Activated CD4-positive, alpha-beta T cell treated with anti-CD3 and anti-CD28 coated beads, Interleukin-2, Interleukin-6, amounts not matched to agents 100 ng/mL and 50 ng/mL, durations not matched to agents 16 hours and 8 hours (primary cell): ENCODE data around the gene IQSEC1.

Experiments
- DNase-seq: peaks from one replicate; pipeline ENCODE4 v3.0.0-alpha.2; 2020

IQSEC1 gene

DNA sequence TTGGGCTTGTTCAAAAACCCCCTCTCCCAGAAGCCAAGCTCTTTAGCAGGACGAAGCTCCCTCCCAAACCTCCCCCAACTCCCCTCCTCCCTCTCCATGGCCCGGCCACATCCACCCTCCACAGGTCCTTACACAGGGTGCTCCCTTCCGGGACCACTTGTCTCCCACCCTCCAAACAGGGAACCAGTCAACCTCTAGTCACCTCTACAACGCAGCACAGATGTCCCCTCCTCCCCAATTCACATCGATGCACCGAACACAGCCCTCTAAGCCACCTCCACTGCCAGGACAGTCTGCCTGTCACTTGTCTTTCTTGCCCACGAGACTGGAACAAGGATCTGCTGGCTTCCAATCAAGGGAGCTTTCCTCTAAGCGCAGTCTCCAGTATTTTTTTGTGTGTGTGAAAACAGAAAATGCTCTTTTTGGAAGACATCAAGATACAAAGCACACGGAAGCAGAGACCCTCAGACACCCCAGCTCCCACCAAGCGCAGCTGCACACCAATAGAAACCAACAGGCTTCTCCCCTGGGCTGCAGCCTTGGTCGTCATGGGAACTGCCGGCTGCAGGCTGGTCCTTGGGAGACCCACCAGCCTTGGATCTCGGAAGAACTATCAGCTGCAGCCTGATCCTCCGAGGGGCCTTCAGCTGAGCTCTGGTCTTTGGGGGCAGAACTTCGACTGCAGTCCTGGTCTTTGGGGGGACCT lies 26.5 kb downstream of the IQSEC1 start:
- DNase-seq = no peak

GRCh38 chr3:13045904-13046568 lies 27.2 kb downstream of the IQSEC1 start:
- DNase-seq = peak; percentile 4

DNA sequence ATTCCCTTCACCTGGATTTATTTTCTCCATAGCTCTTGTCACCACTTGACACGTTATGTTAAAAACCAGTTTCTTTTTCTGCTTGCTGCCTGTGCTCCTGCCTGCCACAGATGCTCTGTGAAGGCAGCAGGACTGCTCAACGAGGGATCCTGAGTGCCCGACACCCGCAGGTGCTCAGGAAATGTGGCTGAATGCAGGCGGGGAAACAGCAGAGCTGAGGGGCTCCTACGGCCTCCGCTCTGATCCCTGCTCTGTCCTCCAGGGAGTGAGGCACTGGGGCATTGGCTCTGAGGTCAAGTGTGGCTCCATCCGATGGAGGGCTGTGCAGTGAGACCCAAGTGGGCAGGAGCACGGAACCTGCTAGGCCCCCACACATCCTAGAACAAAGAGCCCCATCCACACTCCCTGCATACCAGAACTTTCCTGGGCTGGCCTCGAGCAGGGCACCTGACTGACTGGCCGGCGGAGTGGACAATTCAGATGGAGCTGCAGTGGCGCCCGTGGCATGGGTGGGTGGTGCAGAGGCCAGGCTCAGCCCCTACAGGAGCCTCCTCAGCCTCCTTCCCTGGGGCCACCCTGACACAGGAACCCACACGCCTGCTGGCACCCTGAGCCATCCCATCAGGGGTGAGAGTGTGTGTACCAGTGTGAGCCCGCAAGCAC lies 27.9 kb downstream of the IQSEC1 start:
- no peak for DNase-seq

DNA sequence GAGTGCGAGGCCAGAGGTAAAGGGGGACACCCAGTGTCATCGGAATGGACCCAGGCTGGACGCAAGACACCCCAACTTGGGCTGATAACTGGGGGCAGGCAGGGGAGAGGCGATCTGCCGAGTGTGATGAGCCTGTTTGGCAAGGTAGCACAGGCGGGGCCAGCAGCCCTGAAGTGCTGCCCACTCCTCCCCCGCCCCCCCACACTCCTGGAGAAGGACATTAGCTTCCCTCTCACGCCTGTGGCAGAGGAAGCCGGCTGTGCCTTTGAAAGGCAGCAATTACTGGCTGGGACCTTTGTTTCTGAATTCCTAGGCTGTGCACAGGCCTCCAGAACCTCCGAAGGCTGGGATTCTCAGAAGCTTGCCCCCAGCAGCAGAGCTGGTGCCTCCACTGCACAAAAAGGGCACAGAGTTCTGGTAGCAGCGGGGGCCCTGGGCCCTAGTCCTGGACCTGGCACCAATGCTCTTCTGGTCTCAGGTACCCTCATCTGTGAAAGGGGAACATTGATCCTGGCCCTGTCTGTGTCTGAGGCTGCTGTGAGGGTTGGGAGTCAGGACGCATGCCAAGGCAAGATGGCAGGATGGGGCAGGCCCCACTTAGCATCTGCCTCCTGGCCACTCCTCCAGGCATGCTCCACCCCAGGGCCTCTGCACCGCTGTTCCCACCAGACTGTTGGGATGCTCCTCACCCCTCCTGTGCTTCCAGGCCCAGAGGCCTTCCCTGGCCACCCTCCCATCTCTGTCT lies 28.6 kb downstream of the IQSEC1 start:
- no peak for DNase-seq

GRCh38 chr3:13043656-13044055 lies 29.6 kb downstream of the IQSEC1 start:
- DNase-seq = no peak

GRCh38 chr3:13042715-13043271 lies 30.4 kb downstream of the IQSEC1 start:
- no peak for DNase-seq

DNA sequence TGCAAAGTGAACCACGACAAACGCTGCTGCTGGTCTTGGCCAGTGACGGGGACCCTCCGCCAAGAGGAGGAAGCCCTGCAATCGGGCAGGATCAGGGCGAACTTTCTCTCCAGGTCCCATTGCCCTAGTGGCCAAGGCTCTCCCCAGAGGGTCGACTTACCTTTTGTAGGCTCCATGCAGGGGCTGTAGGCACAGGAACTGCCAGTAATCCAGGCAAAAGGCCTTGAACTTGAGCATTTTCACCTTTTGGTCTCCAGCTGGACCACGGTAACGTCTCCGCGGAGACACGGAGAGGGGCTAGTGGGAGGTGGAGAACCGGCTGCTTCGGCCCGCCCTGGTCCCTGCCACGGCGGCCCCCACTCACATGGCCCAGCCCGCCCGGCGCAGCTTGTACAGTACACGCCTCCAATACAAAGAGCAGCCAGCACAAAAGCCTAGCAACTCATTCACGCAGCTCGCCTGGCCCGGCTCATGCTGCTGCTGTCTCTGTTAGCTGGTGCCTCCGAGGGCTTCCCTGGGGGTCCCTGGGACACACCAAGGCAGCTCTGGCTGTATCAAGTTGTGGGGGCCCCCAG lies 31.0 kb downstream of the IQSEC1 start:
- no peak for DNase-seq

GRCh38 chr3:13041113-13041776 lies 32.0 kb downstream of the IQSEC1 start:
- DNase-seq = no peak

DNA sequence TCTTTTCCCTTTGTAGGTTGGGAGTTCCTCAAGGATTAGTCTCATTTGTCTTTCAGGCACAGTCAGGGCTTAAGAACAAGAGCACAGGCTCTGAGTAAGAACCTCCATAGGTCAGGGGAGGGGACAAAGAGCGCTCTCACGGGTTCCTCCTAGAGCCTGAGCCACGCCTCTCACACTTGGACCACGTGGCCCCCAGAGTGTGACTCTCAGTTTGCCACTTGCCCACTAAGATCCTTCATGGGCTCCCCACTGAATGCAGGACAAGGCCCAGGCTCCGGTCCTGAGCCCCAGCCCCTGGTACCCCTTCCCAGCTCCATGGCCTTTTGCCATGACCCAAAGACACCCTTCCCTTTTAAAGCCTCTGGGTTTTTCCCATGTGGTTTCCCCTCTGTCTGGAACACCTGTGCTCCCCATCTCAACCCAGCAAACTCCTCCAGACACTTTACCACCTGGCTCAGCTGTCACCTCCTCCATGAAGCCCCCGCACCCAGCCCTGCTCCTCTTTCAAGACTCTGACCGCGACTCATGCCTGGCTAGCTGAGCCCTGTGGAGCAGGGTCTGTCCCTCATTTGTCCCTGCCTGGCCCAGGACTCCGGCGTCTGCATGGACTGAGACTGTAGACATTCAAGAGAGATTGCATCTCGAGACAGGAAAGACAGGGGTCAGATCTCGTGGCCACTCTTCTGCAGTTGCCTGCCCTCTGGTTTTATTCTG lies 32.7 kb downstream of the IQSEC1 start:
- DNase-seq = peak; percentile 29

DNA sequence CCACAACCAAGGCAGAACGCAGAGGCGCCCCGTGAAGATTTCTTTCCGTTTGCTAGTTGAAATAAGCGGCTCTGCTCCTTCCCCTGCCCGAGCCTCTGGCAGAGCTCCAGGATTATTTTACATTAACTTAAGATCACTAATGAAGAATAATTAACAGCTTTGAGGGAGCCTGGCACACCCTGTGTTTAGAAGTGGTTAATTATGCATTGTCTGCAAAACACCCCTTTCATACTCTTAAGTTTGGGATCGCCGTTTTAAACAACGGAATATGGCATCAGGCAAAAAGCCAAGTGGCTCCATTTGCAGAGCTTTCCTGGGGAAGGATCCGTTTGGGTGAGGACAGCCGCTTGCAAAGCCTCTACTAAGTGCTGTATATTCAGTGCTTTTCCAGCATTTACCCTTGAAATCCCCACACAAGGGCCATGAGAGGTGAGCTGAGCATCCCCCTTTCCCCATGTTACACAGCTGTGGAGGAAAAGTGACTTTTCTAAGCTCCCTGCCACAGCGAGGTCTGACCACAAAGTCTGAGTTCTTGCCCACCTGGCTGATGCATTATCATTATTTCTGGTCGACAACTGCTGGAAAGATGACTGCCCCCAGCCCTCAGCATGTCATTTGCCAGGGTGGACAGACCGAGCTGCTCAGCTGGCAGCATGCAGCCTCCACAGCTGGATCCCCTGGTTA lies 33.9 kb downstream of the IQSEC1 start:
- DNase-seq = no peak

GRCh38 chr3:13037458-13038117 lies 35.6 kb downstream of the IQSEC1 start:
- no peak for DNase-seq

GRCh38 chr3:13034861-13035260 lies 38.4 kb downstream of the IQSEC1 start:
- no peak for DNase-seq

DNA sequence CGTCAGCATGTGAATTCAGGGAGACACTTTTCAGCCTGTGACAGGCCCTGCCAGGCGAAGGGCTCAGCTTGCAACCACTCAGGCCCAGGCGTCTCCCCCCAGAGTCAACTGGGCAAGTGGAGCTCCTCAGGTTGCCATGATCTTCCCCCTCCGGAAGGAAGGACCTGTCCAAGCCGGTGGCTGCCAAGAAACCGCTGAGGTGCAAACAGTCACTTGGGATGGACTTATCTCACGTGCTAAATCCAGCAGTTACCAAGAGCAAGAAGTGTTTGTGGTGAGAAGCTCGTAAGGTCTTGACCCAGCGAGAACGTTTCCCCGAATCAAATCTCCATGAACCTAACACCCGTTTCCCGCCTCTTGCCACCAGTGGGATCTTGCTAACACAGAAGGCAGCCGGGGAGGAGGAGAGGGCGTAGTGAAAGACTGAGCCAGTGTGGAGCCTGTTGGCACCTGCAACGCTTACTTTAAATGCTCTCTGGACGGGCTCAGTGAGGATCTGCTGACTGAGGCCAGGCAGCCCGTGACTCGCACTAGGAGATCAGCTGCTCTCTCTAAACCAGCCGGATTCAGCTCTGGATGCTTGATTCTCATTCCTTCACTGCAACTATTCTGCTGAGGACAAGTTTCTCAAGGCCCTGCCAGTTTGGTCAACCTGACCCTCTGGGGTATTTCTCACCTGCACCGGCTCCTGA lies 39.0 kb downstream of the IQSEC1 start:
- no peak for DNase-seq

DNA sequence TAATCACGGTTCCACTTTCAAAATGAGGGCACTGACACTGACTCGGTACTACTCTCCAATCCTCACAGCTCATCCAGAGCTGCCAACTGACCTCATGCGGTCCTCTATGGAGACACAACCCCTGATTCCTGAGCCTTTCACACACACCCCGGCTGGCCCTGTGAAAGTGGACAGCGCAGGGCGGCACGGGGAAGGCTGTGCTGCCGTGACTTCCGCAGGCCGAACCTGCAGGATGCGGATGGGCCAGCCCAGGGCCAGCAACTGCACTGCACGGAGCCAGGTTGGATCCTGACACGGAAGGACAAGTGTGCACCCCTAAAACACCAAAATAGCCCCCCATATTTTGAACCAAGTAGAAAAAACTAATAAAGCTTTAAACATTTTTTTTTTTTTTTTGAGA lies 41.0 kb downstream of the IQSEC1 start:
- DNase-seq = no peak

DNA sequence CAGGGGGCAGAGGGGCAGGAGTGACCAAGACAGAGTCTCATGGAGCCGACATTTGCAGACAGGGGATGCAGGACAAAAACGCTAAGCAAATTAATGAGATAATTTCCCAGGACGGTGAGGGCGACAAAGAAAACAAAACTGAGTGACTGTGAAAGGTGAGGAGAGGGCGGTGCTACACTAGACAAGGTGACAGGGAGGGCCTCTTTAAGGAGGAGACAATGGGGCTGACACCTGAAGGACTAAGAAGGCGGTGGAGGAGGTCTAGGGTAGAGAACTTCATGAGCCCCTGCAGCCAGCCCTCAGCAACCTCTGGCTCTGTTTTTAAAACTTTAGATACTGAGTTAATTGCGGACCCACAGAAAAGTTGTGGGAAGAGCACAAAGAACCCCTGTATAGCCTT lies 41.6 kb downstream of the IQSEC1 start:
- DNase-seq = no peak

GRCh38 chr3:13030684-13031083 lies 42.5 kb downstream of the IQSEC1 start:
- DNase-seq = no peak

DNA sequence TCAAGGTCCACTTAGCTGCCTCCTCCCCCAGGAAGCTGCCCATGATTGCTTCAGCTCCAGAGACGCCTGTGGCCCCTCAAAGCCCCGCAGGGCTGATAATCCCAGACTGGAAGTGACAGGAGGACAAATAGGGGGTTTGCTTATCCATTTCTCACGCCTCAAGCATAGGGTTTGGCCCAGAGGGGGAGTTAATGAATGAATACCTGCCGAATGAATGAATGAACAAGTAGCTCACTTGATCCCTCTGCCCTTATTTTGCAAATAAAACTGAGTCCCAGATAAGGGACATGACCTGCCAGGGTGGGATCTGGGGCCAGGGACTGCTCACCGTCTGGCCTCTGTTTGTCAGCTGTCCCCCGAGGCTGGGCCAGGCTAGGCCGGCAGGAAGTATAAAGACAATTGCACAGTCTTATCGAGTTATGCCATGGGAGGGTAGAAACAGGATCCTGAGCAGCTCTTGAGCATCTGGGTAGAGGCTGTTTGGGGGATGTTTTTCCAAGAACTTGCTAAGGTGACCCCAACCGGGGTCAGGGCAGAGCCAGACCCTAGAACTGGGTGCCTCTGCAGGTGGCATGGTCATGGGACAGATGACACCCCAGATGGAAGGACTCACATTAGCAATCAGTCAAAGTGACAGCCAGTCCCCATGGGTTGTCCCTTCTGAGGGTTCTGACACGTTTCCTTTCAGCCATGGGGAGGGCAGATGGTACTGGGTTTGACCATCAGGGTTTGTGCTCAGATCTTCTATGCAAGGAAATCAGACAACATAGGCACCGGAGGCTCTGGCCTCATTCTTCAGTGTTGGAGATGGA lies 45.0 kb downstream of the IQSEC1 start:
- no peak for DNase-seq

DNA sequence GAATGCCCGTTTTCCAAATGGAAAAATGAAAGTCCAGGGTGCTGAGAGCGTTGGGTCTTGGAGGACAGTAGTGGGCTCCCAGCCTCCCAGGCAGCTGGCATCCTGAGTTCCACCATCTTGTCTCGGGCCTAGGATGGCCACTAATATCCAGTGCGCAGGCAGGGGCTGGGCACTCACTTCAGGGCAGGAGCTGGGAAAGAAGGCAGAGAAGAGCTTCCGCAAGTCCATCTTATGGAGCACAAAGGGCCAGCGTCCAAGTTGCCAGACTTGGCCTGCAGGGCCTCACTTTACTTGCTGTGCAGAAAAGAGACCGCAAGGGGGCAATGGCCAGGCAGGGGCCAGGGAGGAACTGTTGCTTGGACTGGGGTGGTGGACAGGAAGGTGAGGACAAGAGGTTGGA lies 46.1 kb downstream of the IQSEC1 start:
- no peak for DNase-seq

DNA sequence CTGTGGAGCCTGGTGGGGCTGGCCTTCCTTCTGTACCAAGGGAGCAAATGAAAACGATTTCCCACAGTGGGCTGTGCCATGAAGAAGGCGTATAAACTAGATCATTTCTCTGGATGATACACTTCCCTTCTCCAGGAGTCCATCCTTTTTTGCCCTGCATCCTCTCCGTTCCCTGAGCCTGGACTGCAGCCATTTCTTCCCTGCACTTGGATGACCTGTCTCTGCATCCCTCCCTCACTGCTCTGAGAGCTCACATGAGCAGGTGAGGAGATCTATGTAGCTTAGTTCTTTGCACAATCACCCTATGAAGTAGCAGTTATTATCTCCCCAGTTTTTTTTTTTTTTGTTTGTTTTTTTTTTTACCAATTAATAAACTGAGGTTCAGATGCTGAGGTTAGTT lies 46.7 kb downstream of the IQSEC1 start:
- no peak for DNase-seq
